HCT116 (cell line): ENCODE data around the gene MCM9. TPM values are rescaled to one million over a fixed set of nuclear protein-coding genes. Genes with fewer than 3 reads are reported as not detected.
"Not testable (repeated sequence)": the region's sequence is repeated elsewhere in the genome, so short reads cannot be mapped to it uniquely, and the experiment has no call there.

ENCODE experiments used
- ATAC-seq: fragments of 200-7000 bp; cut with Tn5 transposase; 2 replicates; pipeline ENCODE4 v1.9.1; 2020; ENCODE audit warnings: mild to moderate bottlenecking, moderate library complexity
- BruUV-seq: library from RNA; stranded (reverse); fragments of 400-500 nt; replicated peaks from 2 replicates; lab custom pipeline; 2021; lab: Mats Ljungman, UMichigan
- CTCF ChIA-PET: fragments of 300-600 bp; sonication (Branson Sonifier 250); formaldehyde crosslinking; loops from one replicate; lab custom pipeline; 2021; ENCODE audit warnings: antibody characterized with exemption; lab: Charles Lee
- POLR2A ChIA-PET: fragments of 300-600, 350-600 bp; sonication (Branson Sonifier 250); formaldehyde crosslinking; loops from one replicate; lab custom pipeline; 2021; ENCODE audit warnings: antibody characterized with exemption; lab: Charles Lee
- RAD21 ChIA-PET, 2 experiments: fragments of 300-600 bp; sonication (Branson Sonifier 250); formaldehyde crosslinking; loops; one replicate each; lab custom pipeline; 2023; ENCODE audit warnings: low total read pairs in 2 of 2; ENCODE audit not compliant: uncharacterized antibody in 2 of 2, unreplicated experiment in 2 of 2, low non-redundant PET in 1 of 2; lab: Charles Lee
- DNase-seq: peaks from one replicate; pipeline ENCODE4 v3.0.0-alpha.2; 2010; ENCODE audit warnings: low read depth, low spot score
- H2AFZ ChIP-seq: fragments of 200-600 bp; shearing (Covaris generic), sonication (generic); 2 replicates; pipeline ENCODE4 v1.6.1; 2017; ENCODE audit warnings: low read depth, mixed run types, mixed read lengths, antibody characterized with exemption, low read length; ENCODE audit not compliant: poor library complexity, severe bottlenecking
- H3K27ac ChIP-seq: 2 replicates; pipeline ENCODE4 v1.5.1; 2012; ENCODE audit warnings: low read depth, low read length
- H3K27me3 ChIP-seq: fragments of 200-600 bp; sonication (generic); 2 replicates; pipeline ENCODE4 v1.6.1; 2016; ENCODE audit warnings: mixed run types, low read length, mixed read lengths; ENCODE audit not compliant: insufficient read depth
- H3K36me3 ChIP-seq, 2 experiments: fragments of 200-500 bp in 1 of 2; fragments of 200-600 bp in 1 of 2; sonication (Bioruptor generic) in 1 of 2; sonication (generic) in 1 of 2; 2 replicates each; pipeline versions ENCODE4 v1.5.1 to v1.6.1; 2014 to 2016; ENCODE audit warnings: low read length in 2 of 2, inconsistent platforms in 1 of 2, mixed read lengths in 1 of 2, mixed run types in 1 of 2; ENCODE audit not compliant: insufficient read depth in 2 of 2, control insufficient read depth in 1 of 2
- H3K4me1 ChIP-seq, 2 experiments: fragments of 200-600 bp in 1 of 2; sonication (generic) in 1 of 2; 2 replicates each; pipeline versions ENCODE4 v1.5.1 to v1.6.1; 2012 to 2017; ENCODE audit warnings: low read length in 2 of 2, inconsistent platforms in 1 of 2, mild to moderate bottlenecking in 1 of 2, mixed read lengths in 1 of 2, mixed run types in 1 of 2, moderate library complexity in 1 of 2; ENCODE audit not compliant: insufficient read depth in 2 of 2, control insufficient read depth in 1 of 2
- H3K4me2 ChIP-seq: fragments of 200-600 bp; sonication (generic); 2 replicates; pipeline ENCODE4 v1.6.1; 2017; ENCODE audit warnings: mixed run types, low read length, mixed read lengths
- H3K4me3 ChIP-seq, 2 experiments: fragments of 200-600 bp in 1 of 2; sonication (generic) in 1 of 2; replicated peaks in 1 of 2; 2 replicates each; pipeline ENCODE4 v1.5.1; 2011 to 2016; ENCODE audit warnings: low read length in 2 of 2, control low read depth in 1 of 2, low read depth in 1 of 2, mild to moderate bottlenecking in 1 of 2, mixed read lengths in 1 of 2, mixed run types in 1 of 2
- H3K79me2 ChIP-seq: fragments of 200-600 bp; sonication (generic); 2 replicates; pipeline ENCODE4 v1.6.1; 2017; ENCODE audit warnings: mild to moderate bottlenecking, mixed run types, low read length, moderate library complexity, mixed read lengths; ENCODE audit not compliant: insufficient read depth
- H3K9ac ChIP-seq: fragments of 200-600 bp; sonication (generic); 2 replicates; pipeline ENCODE4 v1.6.1; 2016; ENCODE audit warnings: low read length, mixed read lengths
- H3K9me2 ChIP-seq: fragments of 200-600 bp; sonication (generic), shearing (Covaris generic); 2 replicates; pipeline ENCODE4 v1.6.1; 2017; ENCODE audit warnings: mixed run types, mild to moderate bottlenecking, moderate library complexity; ENCODE audit not compliant: insufficient read depth
- H3K9me3 ChIP-seq, 2 experiments: fragments of 200-500 bp in 1 of 2; fragments of 200-600 bp in 1 of 2; sonication (Bioruptor generic) in 1 of 2; sonication (generic) in 1 of 2; 2 replicates each; pipeline ENCODE4 v1.6.1; 2014 to 2017; ENCODE audit warnings: low read length in 2 of 2, mixed read lengths in 2 of 2, inconsistent platforms in 1 of 2, low read depth in 1 of 2, mild to moderate bottlenecking in 1 of 2, mixed run types in 1 of 2, moderate library complexity in 1 of 2; ENCODE audit not compliant: control insufficient read depth in 1 of 2, insufficient read depth in 1 of 2
- H4K20me1 ChIP-seq: fragments of 200-600 bp; sonication (generic), shearing (Covaris generic); 2 replicates; pipeline ENCODE4 v1.6.1; 2017; ENCODE audit warnings: mixed run types, mild to moderate bottlenecking, moderate library complexity; ENCODE audit not compliant: insufficient read depth
- ATF3 ChIP-seq: IDR thresholded peaks from 2 replicates; pipeline ENCODE4 v1.6.1; 2012
- CBX3 ChIP-seq: IDR thresholded peaks from 2 replicates; pipeline ENCODE4 v1.6.1; 2012; ENCODE audit warnings: low read depth
- CEBPB ChIP-seq: IDR thresholded peaks from 2 replicates; pipeline ENCODE4 v1.6.1; 2012; ENCODE audit warnings: low read depth
- EGR1 ChIP-seq: IDR thresholded peaks from 2 replicates; pipeline ENCODE4 v1.6.1; 2012; ENCODE audit warnings: low read depth
- ELF1 ChIP-seq: IDR thresholded peaks from 2 replicates; pipeline ENCODE4 v1.6.1; 2012; ENCODE audit warnings: low read depth, borderline replicate concordance
- EZH2 ChIP-seq: fragments of 200-600 bp; sonication (generic); IDR thresholded peaks from 2 replicates; pipeline ENCODE4 v1.6.1; 2017; ENCODE audit warnings: antibody characterized with exemption, mixed run types
- FOSL1 ChIP-seq: IDR thresholded peaks from 2 replicates; pipeline ENCODE4 v1.6.1; 2012; ENCODE audit warnings: low read depth
- JUND ChIP-seq: IDR thresholded peaks from 2 replicates; pipeline ENCODE4 v1.6.1; 2012
- POLR2A ChIP-seq: IDR thresholded peaks from 2 replicates; pipeline ENCODE4 v1.7.0; 2011; ENCODE audit warnings: borderline replicate concordance; ENCODE audit not compliant: insufficient read depth, insufficient read length; ENCODE audit errors: extremely low read depth
- POLR2AphosphoS5 ChIP-seq: IDR thresholded peaks from 2 replicates; pipeline ENCODE4 v1.6.1; 2011; ENCODE audit warnings: mild to moderate bottlenecking, low read depth, low read length, moderate library complexity
- RAD21 ChIP-seq: IDR thresholded peaks from 2 replicates; pipeline ENCODE4 v1.6.1; 2012; ENCODE audit warnings: low read depth, mild to moderate bottlenecking
- REST ChIP-seq: IDR thresholded peaks from 2 replicates; pipeline ENCODE4 v1.6.1; 2012; ENCODE audit warnings: low read depth
- SIN3A ChIP-seq: IDR thresholded peaks from 2 replicates; pipeline ENCODE4 v1.6.1; 2012; ENCODE audit warnings: low read depth
- SRF ChIP-seq: IDR thresholded peaks from 2 replicates; pipeline ENCODE4 v1.6.1; 2012; ENCODE audit warnings: low read depth
- TCF7L2 ChIP-seq: IDR thresholded peaks from 2 replicates; pipeline ENCODE4 v1.7.0; 2011; ENCODE audit warnings: borderline replicate concordance, inconsistent platforms; ENCODE audit not compliant: insufficient read depth, insufficient read length; ENCODE audit errors: extremely low read depth
- YY1 ChIP-seq: IDR thresholded peaks from 2 replicates; pipeline ENCODE4 v1.6.1; 2011; ENCODE audit warnings: low read length, low read depth, moderate library complexity, mild to moderate bottlenecking; ENCODE audit not compliant: insufficient replicate concordance; ENCODE audit errors: extremely low read depth
- ZFX ChIP-seq: fragments of 450-650 bp; IDR thresholded peaks from 2 replicates; pipeline ENCODE4 v1.6.1; 2017
- ZNF274 ChIP-seq: fragments of 200-500 bp; sonication (Bioruptor generic); IDR thresholded peaks from 2 replicates; pipeline ENCODE4 v1.6.1; 2014; ENCODE audit warnings: mild to moderate bottlenecking, low read depth, low read length, inconsistent platforms
- intact Hi-C: fragments of 100-400 bp; cut with micrococcal nuclease; formaldehyde crosslinking; loops from 2 replicates; pipeline ENCODE4 v1.10.0; 2022
- total RNA-seq: library from RNA; stranded (reverse); gene quantifications from one replicate; pipeline ENCODE4 v1.2.1, GENCODE V29; 2021; ENCODE audit not compliant: unreplicated experiment

Gene MCM9
- total RNA-seq, 1 experiment from 2014 or later, result 13.6 TPM

GRCh38 chr6:118768441-118768840 lies 166.5 kb downstream of the MCM9 start:
- H3K4me2 ChIP-seq, result no peak overlapping the region
- intact Hi-C loops, result no loop called here
- H3K36me3 ChIP-seq, result no peaks in the 10 kb centered on the region
- H3K4me1 ChIP-seq, result no peaks in the 10 kb centered on the region
- TF ChIP-seq RAD21, result no peak
- no peak for TF ChIP-seq POLR2AphosphoS5
- TF ChIP-seq CBX3, result no peak
- TF ChIP-seq REST, result no peak
- TF ChIP-seq EGR1, result no peak
- TF ChIP-seq SIN3A, result no peak
- no peak for TF ChIP-seq CEBPB
- no peak for TF ChIP-seq FOSL1
- TF ChIP-seq TCF7L2, result no peak
- TF ChIP-seq YY1, result no peak
- no peak for TF ChIP-seq ZFX
- no peak for TF ChIP-seq POLR2A
- no peak for TF ChIP-seq ATF3
- TF ChIP-seq EZH2, result no peak
- no peak for TF ChIP-seq JUND
- TF ChIP-seq SRF, result no peak
- TF ChIP-seq ELF1, result no peak
- TF ChIP-seq ZNF274, result no peak
- H3K27ac ChIP-seq, result no peak overlapping the region
- CTCF ChIA-PET, result no interaction called here
- no peak overlapping the region for H2AFZ ChIP-seq
- DNase-seq, result no peak
- H3K79me2 ChIP-seq, result no peaks in the 10 kb centered on the region
- H3K9me3 ChIP-seq, result no peaks in the 10 kb centered on the region
- BruUV-seq, result no TSS peak
- H3K9me2 ChIP-seq, result no peaks in the 10 kb centered on the region
- no peak for ATAC-seq
- no peak overlapping the region for H3K9ac ChIP-seq
- no peaks in the 10 kb centered on the region for H4K20me1 ChIP-seq
- H3K4me3 ChIP-seq, result no peak overlapping the region
- RAD21 ChIA-PET, result no interaction called here
- POLR2A ChIA-PET, result no interaction called here
- H3K27me3 ChIP-seq, result no peaks in the 10 kb centered on the region

GRCh38 chr6:118765316-118765715 lies 169.6 kb downstream of the MCM9 start:
- H3K9ac ChIP-seq, H3K9me2 ChIP-seq, H3K79me2 ChIP-seq, POLR2A ChIA-PET, CTCF ChIA-PET, H3K4me2 ChIP-seq, H3K9me3 ChIP-seq, H3K27me3 ChIP-seq, RAD21 ChIA-PET, H3K36me3 ChIP-seq, H3K27ac ChIP-seq, ATAC-seq, H3K4me1 ChIP-seq, H4K20me1 ChIP-seq, DNase-seq, H3K4me3 ChIP-seq, BruUV-seq, H2AFZ ChIP-seq, intact Hi-C loops: not testable (repeated sequence)
